B cell (primary cell): ENCODE measurements around the gene CHST9. TPM values are rescaled to one million over a fixed set of nuclear protein-coding genes. Genes with fewer than 3 reads are reported as not detected.

Experiments used
- ATAC-seq: fragments of 200-7000 bp; cut with Tn5 transposase; one replicate; pipeline ENCODE4 v1.10.0; 2021; ENCODE audit warnings: low read depth, mild to moderate bottlenecking, moderate number of reproducible peaks, moderate library complexity
- CTCF ChIA-PET: fragments of 350-600 bp; sonication (Branson Sonifier 250); formaldehyde crosslinking; loops from one replicate; lab custom pipeline; 2021; ENCODE audit warnings: antibody characterized with exemption, inconsistent platforms; lab: Charles Lee
- POLR2A ChIA-PET: fragments of 350-600 bp; sonication (Branson Sonifier 250); formaldehyde crosslinking; loops from one replicate; lab custom pipeline; 2021; ENCODE audit warnings: antibody characterized with exemption; lab: Charles Lee
- DNase-seq: peaks from one replicate; pipeline ENCODE4 v3.0.0; 2013
- H2AFZ ChIP-seq: 2 replicates; pipeline ENCODE4 v1.6.1; 2012; ENCODE audit warnings: mild to moderate bottlenecking, low read depth, low read length; ENCODE audit not compliant: insufficient read depth, poor library complexity, severe bottlenecking
- H3K27ac ChIP-seq, 2 donors: 1 replicate in 1 of 2; 2 replicates in 1 of 2; pipeline ENCODE4 v1.5.1; 2012 to 2013; ENCODE audit warnings: low read length in 2 of 2, mild to moderate bottlenecking in 2 of 2, moderate library complexity in 1 of 2
- H3K27me3 ChIP-seq, 4 experiments: fragments of 200-600 bp in 1 of 4; sonication (generic) in 1 of 4; replicated peaks in 1 of 4; 1 replicate in 2 of 4; 2 replicates in 2 of 4; pipeline versions ENCODE4 v1.6.1 to v1.7.0; 2013 to 2016; ENCODE audit warnings: low read length in 3 of 4, mild to moderate bottlenecking in 2 of 4, mixed read lengths in 1 of 4, moderate library complexity in 1 of 4; ENCODE audit not compliant: insufficient read depth in 4 of 4, control insufficient read depth in 3 of 4; ENCODE audit errors: control extremely low read depth in 1 of 4
- H3K36me3 ChIP-seq, 2 experiments: replicated peaks in 1 of 2; 1 replicate in 1 of 2; 2 replicates in 1 of 2; pipeline versions ENCODE4 v1.6.1 to v1.7.1; 2013; ENCODE audit warnings: low read length in 1 of 2; ENCODE audit not compliant: insufficient read depth in 2 of 2, control insufficient read depth in 1 of 2; ENCODE audit errors: control extremely low read depth in 1 of 2, extremely low read depth in 1 of 2
- H3K4me1 ChIP-seq, 2 donors: fragments of 200-600 bp in 1 of 2; sonication (generic) in 1 of 2; 1 replicate in 1 of 2; 2 replicates in 1 of 2; pipeline versions ENCODE4 v1.5.1 to v1.6.1; 2013 to 2017; ENCODE audit warnings: low read length in 2 of 2; ENCODE audit not compliant: control insufficient read depth in 2 of 2, insufficient read depth in 2 of 2
- H3K4me2 ChIP-seq: replicated peaks from 2 replicates; pipeline ENCODE3; 2012; ENCODE audit warnings: mild to moderate bottlenecking, low read depth, low read length; ENCODE audit not compliant: poor library complexity, severe bottlenecking
- H3K4me3 ChIP-seq, 5 experiments: fragments of 200-600 bp in 1 of 5; sonication (generic) in 1 of 5; 1 replicate in 3 of 5; 2 replicates in 2 of 5; pipeline versions ENCODE4 v1.5.1 to v1.7.0; 2011 to 2016; ENCODE audit warnings: low read length in 4 of 5, mild to moderate bottlenecking in 4 of 5, low read depth in 2 of 5, control low read depth in 1 of 5, moderate library complexity in 1 of 5; ENCODE audit not compliant: insufficient read depth in 1 of 5; ENCODE audit errors: control extremely low read depth in 1 of 5, extremely low read depth in 1 of 5
- H3K79me2 ChIP-seq: fragments of 200-600 bp; sonication (generic); one replicate; pipeline ENCODE4 v1.6.0; 2016; ENCODE audit warnings: low read length; ENCODE audit not compliant: control insufficient read depth, insufficient read depth
- H3K9ac ChIP-seq: fragments of 200-600 bp; sonication (generic); 2 replicates; pipeline ENCODE4 v1.6.1; 2017; ENCODE audit warnings: mild to moderate bottlenecking, low read length, moderate library complexity
- H3K9me3 ChIP-seq, 3 donors: one replicate each; pipeline versions ENCODE4 v1.6.1 to v1.7.1; 2013; ENCODE audit warnings: low read length in 2 of 3; ENCODE audit not compliant: control insufficient read depth in 2 of 3, insufficient read depth in 1 of 3; ENCODE audit errors: control extremely low read depth in 1 of 3
- H4K20me1 ChIP-seq: 2 replicates; pipeline ENCODE4 v1.6.0; 2012; ENCODE audit warnings: mild to moderate bottlenecking, low read length; ENCODE audit not compliant: insufficient read depth, control insufficient read depth, poor library complexity, severe bottlenecking
- H3K27ac Mint-ChIP-seq: one replicate; pipeline ENCODE4 v1.8.0; 2021; ENCODE audit warnings: mixed read lengths
- H3K27me3 Mint-ChIP-seq: one replicate; pipeline ENCODE4 v1.8.0; 2021; ENCODE audit warnings: mixed read lengths
- H3K4me1 Mint-ChIP-seq: one replicate; pipeline ENCODE4 v1.8.0; 2021; ENCODE audit warnings: mixed read lengths
- H3K4me3 Mint-ChIP-seq: one replicate; pipeline ENCODE4 v1.8.0; 2021; ENCODE audit warnings: mixed read lengths
- H3K9me3 Mint-ChIP-seq: one replicate; pipeline ENCODE4 v1.8.0; 2022; ENCODE audit warnings: mixed read lengths; ENCODE audit not compliant: insufficient read depth
- CTCF ChIP-seq: fragments of 200-600 bp; IDR thresholded peaks from one replicate; pipeline ENCODE4 v1.8.0; 2022; ENCODE audit warnings: antibody characterized with exemption, mild to moderate bottlenecking
- EZH2 ChIP-seq: IDR thresholded peaks from 2 replicates; pipeline ENCODE4 v1.6.1; 2012; ENCODE audit warnings: borderline replicate concordance, low read depth, mild to moderate bottlenecking, moderate library complexity, low read length; ENCODE audit not compliant: insufficient read depth, poor library complexity, severe bottlenecking
- WGBS: methylation state at CpG from one replicate; pipeline ENCODE4 v1.1.5; 2013; ENCODE audit warnings: missing lambda C conversion rate; ENCODE audit not compliant: insufficient coverage; 5-methylcytosine and 5-hydroxymethylcytosine counted together
- intact Hi-C: fragments of 100-400 bp; cut with micrococcal nuclease; formaldehyde crosslinking; loops from one replicate; pipeline ENCODE4 v1.10.0; 2022
- polyA plus RNA-seq: library from polyadenylated mRNA; depleted of rRNA; stranded (reverse); fragments of >200 nt; gene quantifications from 2 replicates; pipeline ENCODE4 v1.2.3, GENCODE V29; 2012
- total RNA-seq, 2 donors: library from RNA; stranded (reverse); fragments of 120-200 nt in 1 of 2; gene quantifications; 1 replicate in 1 of 2; 2 replicates in 1 of 2; pipeline versions ENCODE4 v1.2.3 to v1.2.4, GENCODE V29; 2013 to 2022

Gene CHST9
- total and polyA plus RNA-seq, 2 donors (not counting 1 experiment from before 2014, with no cell fraction given): not detected

GRCh38 chr18:26869640-26870039, 315.5 kb downstream of the CHST9 start:
- no peak overlapping the region for H3K9ac ChIP-seq
- peaks cover 0 to 2% (median 0%) of the 10 kb centered on the region in 3 donors for H3K9me3 ChIP-seq
- H3K27me3 ChIP-seq: no peaks in the 10 kb centered on the region
- POLR2A ChIA-PET: no interaction called here
- CTCF ChIA-PET: no interaction called here
- no peaks in the 10 kb centered on the region for H4K20me1 ChIP-seq
- TF ChIP-seq CTCF (no peak), EZH2 (no peak)
- no peak overlapping the region for H3K4me3 ChIP-seq
- no peaks in the 10 kb centered on the region for H3K36me3 ChIP-seq
- H3K4me2 ChIP-seq: no peak overlapping the region
- 33% methylated on average over 1 of the region's 1 CpG for WGBS
- Mint-ChIP-seq H3K4me3 (no peak overlapping the region), H3K27me3 (peaks cover 9% of the 10 kb centered on the region), H3K27ac (no peak overlapping the region), H3K4me1 (no peaks in the 10 kb centered on the region), H3K9me3 (no peaks in the 10 kb centered on the region)
- DNase-seq (no peak), ATAC-seq (no peak)
- H3K79me2 ChIP-seq: no peaks in the 10 kb centered on the region
- H2AFZ ChIP-seq: no peak overlapping the region
- intact Hi-C loops: no loop called here
- no peak overlapping the region for H3K27ac ChIP-seq
- no peaks in the 10 kb centered on the region for H3K4me1 ChIP-seq

- DNase-seq: no peak
- Mint-ChIP-seq H3K4me1 (no peaks in the 10 kb centered on the region), H3K4me3 (no peak overlapping the region), H3K27ac (no peak overlapping the region), H3K27me3 (peaks cover 15% of the 10 kb centered on the region), H3K9me3 (no peaks in the 10 kb centered on the region)
- intact Hi-C loops: no loop called here
- Histone ChIP-seq H3K27ac (no peak overlapping the region), H3K9me3 (peaks cover 0 to 2% (median 0%) of the 10 kb centered on the region in 3 donors), H3K79me2 (no peaks in the 10 kb centered on the region), H3K27me3 (no peaks in the 10 kb centered on the region), H3K4me1 (no peaks in the 10 kb centered on the region), H3K4me2 (no peak overlapping the region), H3K36me3 (no peaks in the 10 kb centered on the region), H2AFZ (no peak overlapping the region), H3K9ac (no peak overlapping the region), H3K4me3 (no peak overlapping the region), H4K20me1 (no peaks in the 10 kb centered on the region)
- TF ChIP-seq CTCF: no peak
- no peak for TF ChIP-seq EZH2
- POLR2A ChIA-PET: no interaction called here
- 88% methylated on average over 4 of the region's 6 CpGs for WGBS
- ATAC-seq: no peak
- CTCF ChIA-PET: no interaction called here
Measured at GRCh38 chr18:26868968-26869586, 316.0 kb downstream of the CHST9 start.
